ENCODE measurements around the gene ANKRD11.
"Not testable (repeated sequence)": the region's sequence is repeated elsewhere in the genome, so short reads cannot be mapped to it uniquely, and the experiment has no call there.

ANKRD11 gene

DNA sequence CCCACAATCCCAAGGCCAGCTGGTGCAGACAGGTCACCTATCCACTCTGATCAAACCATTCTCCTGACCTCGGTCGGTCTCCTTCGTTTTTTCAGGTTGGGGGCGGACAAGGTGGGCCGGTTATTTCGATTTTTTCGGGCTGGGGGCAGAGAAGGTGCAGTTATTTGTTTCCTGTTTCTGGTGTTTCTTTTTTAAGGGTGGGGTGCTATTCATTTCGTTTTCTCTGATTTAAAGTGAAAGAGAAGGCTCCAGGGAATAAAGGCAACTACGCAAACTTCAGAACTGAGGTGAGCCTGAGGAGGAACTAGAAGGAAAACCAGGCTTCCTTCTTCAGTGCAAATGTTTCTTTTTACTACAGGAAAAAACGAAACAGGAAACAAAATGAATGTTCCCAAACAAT is 64.8 kb downstream of the ANKRD11 start:
- no peak for DNase-seq

DNA sequence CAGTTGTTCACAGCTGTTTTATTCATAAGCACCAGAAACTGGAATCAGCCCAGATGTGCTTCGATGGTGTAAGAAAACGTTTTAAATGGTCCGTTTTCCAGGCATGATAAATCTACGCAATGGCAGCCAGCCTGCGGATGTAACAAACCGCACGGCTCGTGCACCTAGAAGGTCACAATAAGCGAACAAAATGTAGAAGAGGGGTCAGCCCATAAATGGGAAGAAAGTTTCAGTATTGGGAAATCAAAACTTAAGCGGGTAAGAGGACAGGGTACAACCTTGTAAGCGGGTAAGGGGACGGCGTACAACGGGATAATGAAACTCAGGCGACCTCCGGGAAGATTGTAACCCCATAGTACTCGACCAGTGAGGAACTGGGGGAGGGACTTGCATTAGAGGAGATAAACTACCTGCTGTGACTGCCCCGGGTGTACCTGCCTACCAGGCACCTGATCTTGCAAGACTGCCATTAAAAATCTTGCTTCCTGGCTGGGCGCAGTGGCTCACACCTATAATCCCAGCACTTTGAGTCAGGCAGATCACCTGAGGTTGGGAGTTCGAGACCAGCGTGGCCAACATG is 66.6 kb downstream of the ANKRD11 start:
- DNase-seq: no peak

DNA sequence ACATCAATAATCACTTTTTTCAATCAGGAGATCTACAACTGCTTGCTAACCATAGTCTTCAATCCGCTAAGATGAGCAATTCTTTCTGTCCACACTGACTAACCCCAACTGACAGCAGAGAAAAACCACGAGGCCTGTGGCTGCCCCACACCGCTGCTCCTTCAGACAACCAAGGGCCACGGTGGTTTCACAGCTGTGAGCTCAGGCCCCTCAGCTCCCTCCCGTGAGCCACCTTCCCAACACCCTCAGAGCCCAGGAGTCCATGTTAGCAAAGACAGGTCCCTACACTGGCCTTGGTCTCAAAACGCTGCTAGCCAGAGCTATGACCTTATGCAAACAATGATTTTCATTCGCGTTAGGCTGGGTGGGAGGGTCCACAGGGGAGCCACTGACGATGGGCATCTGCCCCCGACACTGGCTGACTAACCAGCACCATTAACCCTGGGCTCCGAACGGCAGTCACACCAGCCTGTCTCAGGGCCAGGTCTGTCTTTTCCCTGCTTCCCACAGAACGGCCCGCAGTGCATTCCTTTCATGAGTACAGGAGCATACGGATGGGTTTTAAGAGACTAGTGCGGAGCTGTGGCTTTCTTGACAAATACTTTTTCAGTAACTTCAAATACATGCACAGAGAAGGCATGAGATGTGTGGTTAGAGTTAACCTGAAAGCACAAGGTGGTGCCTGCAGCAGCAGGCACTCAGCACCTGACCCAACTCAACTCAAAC is 67.3 kb downstream of the ANKRD11 start:
- DNase-seq: no peak

DNA sequence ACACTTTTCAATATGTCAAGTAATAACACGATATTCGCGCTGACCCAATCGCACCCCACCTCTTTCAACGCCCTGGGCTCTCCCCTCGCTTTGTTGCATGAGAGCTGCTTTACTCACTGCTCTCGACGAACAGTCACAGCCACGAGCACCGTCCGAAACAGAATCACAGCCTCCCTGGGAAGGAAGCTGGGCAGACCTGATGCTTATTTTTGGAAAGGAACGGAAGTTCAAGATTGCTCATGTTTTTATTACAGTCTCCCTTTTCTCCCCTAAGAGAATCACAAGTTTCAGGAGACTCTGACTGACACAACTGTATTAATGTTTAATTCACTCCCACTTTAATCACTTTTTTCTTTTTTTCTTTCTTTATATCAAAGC is 67.8 kb downstream of the ANKRD11 start:
- no peak for DNase-seq

DNA sequence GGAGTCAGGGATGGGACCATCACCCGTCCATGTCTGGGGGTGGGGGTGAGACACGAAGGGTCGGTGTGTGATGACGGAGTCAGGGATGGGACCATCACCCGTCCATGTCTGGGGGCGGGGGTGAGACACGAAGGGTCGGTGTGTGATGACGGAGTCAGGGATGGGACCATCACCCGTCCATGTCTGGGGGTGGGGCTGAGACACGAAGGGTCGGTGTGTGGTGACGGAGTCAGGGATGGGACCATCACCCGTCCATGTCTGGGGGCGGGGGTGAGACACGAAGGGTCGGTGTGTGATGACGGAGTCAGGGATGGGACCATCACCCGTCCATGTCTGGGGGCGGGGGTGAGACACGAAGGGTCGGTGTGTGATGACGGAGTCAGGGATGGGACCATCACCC is 69.1 kb downstream of the ANKRD11 start:
- not testable (repeated sequence) for DNase-seq

DNA sequence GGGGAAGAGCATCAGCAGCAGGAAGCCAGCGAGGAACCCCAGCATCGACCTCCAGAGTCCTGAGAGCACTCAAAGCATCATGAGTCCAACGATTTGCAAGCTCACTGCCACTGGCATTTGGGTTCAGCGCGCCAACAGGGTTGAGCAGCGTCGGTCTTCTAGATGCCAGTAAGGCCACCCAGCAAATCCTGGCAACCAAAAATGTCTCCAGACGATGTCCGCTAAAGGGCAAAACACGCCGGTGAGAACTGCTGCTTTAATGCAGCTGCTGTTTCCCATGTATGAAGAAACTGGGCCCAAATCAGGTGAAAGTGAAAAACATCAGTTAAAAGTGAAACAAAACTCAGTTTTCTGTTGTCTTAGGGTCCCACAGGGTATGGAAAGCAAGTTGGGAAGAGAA is 70.2 kb downstream of the ANKRD11 start:
- no peak for DNase-seq

DNA sequence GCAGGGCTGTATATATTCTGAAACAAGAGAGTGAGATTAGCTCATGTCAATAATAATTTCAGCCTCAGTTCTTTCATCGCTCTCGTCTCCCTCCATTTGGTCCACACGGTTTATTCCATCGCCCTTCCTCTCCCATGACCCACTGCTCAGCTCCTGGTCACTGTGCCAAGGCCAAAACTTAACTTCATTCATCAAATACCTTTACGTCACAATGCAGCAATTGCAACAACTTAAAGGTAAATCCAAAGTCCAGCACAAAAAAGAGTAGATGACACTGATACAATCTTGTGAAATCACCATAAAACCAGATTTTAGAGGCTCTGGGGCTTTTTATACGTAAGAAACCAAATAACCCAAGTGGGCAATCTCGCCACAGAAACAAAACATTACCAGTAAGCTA is 72.0 kb downstream of the ANKRD11 start:
- DNase-seq: no peak

DNA sequence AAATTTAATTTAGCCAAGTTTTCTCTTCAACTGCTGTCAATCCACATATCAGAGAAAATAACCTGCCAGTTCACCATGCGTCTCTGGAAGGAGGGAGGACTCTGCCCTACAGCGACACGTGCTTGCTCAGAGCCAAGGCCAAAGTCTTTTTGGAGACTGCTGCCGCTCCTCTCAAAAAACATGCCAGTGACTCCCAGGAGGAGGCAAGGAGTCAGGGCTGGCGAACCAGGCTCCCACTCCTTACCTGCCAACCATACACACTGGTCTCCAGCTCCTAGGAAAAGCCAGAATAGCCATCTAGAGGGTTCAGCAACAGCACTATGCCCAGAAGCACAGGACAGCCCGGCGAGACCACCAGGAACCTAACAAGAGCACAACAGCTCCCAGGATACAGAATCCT is 73.0 kb downstream of the ANKRD11 start:
- no peak for DNase-seq

DNA sequence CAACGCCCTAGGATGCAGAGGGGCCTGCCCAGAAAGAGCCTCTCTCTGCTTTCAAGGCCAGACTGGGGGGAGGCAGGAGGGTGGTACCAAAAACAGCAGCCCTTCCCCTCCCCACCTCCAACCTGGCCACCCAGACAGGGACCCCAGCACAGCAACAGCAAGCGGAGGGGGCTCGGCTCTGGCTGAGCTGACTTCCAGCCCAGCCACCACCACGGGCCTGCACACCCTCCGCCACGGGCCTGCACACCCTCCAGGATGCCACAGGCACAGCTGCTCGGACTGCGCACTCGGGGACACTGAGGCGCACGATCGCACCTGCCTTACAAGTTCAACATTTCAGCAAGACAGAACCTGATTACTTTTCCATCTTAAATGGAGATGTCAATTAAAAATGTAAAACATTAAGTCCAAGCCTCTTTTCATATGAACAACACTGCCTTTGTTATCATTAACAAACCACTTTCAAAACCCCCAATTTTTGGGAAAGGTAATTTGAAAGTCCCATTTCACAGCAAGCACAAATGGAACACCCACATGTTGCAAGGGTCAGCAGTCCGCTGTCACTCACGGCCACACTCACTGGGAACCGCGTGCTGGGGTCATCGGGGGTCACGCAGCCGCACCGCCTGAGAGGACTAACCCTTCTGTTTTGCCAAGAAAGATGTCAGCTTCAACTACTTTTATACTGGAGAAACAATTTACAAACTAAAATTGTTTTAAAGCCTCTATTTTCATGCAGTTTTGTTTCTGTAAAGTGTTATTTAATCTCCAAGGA is 76.4 kb downstream of the ANKRD11 start:
- no peak for DNase-seq

DNA sequence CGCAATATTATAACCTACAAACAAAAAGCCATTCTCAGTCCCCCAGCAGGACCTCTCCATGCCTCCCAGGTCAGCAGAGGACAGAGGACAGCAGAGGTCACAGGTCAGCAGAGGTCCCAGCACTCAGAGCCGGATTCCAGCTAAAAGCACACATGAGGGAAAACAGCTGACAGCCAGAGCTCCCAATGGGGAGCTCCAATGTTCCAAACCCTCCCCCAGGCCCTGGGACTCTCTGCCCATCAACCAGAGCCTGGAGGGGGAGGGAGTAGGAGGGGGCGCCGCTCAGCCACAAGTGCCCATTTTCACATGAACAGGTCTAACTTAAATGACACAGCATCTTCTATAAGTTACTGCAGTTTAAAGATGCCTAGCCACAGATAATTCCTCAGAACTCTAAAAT is 77.5 kb downstream of the ANKRD11 start:
- DNase-seq: no peak

DNA sequence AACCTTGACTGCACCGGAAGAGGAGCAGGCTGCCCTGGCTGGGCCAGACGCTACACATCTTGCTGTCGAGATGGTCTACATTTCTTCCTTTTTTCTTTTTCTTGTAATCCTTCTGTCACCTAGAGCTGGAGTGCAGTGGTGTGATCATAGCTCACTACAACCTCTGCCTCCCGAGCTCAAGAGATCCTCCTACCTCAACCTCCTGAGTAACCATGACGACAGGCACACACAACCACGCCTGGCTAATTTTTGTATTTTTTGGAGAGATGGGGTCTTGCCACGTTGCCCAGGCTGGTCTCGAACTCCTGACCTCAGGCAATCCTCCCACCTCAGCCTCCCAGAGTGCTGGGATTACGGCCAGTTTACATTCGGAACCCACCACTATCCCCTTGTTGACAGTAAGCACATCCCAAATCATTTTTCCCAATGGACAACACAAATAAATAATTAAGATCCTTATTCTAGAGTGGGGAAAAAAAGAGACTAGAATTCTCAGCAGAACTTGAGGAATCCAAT is 79.0 kb downstream of the ANKRD11 start:
- DNase-seq: no peak

DNA sequence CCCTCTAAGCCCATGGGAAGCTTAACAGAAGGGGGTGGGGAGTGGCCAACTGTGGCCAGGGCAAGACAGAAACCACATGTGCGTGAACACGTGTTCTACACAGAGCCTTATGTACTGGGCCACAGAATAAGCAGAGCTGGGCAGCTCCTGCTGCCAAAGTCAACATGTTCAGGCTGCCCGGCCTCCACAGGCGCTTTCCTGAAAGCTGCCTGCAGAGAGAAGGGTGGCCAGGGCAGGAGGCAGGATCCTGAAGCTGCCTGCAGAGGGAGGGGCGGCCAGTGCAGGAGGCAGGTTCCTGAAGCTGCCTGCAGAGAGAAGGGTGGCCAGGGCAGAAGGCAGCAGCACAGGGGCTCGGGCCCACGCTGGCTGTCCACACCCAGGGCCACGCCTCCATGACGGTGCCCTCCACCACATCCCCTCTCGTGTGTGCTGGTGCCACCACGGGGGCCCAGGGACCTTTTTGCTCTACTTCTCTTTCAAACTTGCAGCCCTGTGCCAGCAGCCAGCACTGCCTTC is 79.5 kb downstream of the ANKRD11 start:
- no peak for DNase-seq

DNA sequence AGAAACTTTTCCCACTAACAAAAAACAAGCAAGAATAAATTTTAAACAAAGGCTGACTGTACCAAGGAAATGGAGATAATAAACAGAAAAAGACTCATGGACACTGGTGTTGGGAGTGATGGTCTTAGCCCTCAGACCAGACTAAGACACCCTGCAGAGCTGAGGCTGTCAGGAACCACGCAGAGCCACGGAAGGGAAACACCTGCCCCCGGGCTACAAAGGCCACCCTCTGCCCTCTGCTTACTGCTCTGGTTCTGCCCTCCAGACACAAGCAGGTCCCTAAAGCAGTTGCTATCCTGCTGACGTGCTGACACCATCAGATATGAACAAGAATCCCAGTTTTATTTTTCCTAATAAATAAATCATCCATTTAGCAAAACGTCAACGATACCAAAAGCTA is 80.0 kb downstream of the ANKRD11 start:
- no peak for DNase-seq

DNA sequence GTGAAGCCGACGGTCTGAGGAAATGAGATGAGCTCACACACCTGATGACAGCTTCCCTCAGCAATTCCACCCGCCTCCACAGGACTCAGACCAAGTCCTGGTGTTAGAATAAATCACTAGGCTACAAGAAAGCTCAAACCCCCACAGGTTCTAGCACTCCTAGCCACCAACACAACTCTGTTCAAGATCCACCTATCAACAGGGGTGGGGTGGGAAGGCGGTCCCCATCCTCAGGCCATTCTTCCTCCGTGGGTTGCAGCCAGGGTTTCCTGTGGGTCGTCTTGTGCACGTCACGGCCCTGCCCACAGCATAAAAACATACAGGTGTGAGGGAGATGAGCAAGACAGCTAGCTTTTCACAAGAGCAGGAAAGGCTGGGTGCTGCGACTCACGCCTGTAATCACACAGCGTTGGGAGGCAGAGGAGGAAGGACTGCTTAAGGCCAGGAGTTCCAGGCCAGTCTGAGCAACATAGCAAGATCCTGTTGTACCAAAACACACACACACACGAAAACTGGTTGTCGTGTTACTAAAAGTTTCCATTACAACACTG is 81.1 kb downstream of the ANKRD11 start:
- DNase-seq: no peak

DNA sequence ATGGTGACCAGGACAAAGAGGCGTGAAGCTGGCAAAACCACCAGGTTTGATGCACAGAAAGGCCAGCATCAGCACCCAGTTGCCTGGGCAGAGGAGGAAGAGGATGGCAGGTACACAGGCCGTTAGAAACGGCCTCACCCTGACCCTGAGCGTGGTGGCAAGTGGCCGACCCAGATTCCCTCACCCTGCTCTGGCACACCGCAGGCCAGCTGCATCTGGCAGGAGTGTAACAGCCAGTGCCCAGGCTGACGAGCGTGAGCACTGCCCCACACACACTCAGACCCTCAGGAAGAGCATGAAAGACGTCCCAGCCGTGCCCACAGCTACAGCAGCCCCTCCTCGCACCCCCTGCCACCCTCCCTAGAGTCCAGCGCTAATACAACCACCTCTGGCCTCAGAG is 82.0 kb downstream of the ANKRD11 start:
- no peak for DNase-seq

DNA sequence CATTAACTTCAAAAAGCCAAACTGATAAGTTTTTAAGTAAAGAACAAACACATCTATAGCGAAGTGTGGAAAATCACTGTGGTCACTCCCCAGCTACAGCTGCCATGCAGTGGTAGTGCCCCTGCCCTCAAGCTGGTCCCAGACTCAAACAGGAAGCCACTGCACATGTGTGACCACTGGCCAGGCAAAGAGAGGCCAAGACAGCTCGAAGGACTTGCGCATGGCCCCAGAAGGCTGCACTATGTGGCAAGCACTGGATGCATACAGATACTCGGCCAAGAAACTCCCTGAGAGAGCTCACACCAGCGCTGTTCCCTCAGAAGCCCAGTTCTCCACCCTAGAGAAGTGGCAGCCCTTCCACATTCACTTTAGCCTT is 82.4 kb downstream of the ANKRD11 start:
- no peak for DNase-seq

DNA sequence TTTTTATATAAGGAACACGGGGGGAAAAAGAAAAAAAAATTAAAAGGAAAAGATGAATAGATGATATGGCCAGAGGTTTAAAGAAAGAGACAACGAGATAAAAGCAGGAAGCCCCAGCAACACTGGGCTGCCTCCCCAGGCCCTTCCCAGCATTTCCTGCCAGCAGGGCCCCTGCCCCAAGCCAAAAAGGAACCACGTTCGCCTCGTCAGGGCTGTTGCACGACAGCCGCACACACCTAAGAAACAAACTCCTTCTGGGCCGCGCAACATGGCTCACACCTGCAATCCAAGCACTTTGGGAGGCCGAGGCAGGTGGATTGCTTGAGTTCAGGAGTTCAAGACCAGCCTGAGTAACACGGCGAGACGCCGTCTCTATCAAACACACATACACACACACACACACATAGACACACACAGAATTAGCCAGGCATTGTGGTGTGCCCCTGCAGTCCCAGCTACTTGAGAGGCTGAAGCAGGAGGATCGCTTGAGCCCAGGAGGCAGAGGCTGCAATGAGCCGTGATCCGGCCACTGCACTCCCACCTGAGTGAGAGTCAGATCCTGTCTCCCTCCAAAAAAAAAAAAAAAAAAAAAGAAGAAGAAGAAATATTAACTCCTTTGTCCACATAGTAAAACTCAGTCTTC is 83.0 kb downstream of the ANKRD11 start:
- DNase-seq: no peak

DNA sequence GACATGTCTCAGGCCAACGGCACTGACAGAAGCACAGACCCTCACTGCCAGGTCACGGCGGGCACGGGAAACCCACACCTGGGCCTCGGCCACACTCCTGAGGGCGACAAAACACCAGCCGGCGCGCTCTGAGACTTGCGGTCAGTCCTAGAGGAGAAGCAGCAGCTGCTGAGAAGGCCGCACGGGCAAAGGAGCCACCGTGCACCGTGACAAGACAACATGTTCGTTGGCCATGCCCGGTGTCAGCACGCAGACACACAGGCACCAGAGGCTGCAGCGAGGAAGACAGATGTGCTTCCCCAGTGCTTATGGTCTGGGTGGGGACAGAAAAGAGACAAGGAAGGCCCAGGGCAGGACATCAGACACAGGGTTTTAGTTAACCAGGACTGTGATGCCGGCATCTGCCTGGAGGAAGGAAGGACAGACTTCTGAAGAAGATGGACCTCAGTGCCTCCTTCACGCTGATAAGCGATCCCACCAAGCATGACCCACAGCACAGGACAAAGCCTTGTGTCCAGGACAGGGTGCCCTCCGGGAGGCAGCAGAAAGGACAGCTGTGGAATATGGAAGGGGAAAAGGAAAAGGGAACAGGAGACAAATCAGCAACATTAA is 84.0 kb downstream of the ANKRD11 start:
- no peak for DNase-seq

DNA sequence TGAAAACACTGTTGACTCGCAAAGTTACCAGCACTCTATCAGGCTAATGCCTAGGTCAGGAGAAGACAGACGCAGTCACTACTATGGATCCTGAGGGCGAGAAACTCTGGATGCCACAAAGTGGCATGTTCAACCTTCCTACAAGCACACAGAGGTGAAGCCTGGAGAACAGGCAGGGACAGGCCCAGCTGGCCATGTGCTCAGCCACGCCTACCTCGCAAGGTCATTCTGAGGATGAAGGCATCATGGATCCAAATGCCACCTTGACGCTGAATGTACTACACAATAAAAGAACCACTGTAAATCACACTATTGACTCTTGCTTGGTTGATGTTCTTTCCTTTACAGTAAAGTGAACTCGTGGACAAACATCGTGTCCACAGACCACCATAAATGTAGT is 85.8 kb downstream of the ANKRD11 start:
- DNase-seq: no peak

DNA sequence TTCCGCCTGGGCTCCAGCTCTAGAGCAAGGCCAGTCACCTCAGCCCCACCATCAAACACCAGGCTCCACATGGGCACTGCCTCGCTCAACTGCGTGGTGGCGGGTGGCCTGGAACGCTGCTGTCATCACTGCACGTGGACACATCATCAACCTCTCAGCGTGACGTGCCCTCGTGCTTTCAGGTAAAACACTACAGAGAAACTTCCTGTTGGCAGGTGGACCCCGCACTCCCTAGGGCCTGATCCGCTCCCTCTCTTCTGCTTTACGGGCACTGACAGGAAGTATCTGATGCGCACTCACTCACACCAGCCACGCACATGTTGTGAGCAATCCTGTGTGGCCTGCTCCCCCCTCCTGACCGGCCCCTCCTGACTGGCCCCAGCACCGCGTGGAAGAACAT is 87.4 kb downstream of the ANKRD11 start:
- DNase-seq: no peak

DNA sequence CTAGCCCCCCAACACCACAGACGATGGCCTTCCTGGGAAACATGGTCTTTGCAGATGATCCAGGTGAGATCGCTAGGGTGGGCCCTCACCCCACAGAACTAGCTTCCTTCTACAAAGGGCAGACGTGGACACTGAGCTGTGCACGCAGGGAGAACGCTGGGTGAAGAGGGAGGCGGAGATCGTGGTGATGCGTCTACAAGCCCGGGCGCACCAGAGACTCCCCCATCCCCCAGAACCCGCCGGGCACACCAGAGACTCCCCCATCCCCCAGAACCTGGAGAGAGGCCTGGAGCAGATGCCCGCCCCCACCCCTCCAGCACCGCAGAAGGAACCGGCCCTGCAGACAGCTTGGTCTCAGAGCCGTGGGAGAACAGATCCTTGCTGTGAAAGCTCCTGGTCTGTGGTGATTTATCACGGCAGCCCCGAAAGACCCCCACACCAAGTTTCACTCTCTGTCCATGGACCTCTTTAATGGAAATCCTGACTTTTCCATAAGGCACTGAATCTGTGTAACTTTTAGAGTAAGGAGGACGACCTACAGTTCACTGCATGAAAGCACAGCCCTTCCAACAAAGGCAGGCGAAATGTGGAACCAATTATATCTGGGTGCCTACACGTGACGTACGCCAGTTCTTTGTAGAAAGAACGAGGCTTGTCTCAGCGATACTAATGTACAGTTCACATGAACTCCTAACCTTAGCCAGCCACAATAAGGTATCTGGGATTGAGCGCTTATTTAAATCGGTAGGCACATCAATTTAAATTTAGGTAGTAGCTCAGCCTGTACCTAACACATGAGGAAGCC is 88.5 kb downstream of the ANKRD11 start:
- no peak for DNase-seq

DNA sequence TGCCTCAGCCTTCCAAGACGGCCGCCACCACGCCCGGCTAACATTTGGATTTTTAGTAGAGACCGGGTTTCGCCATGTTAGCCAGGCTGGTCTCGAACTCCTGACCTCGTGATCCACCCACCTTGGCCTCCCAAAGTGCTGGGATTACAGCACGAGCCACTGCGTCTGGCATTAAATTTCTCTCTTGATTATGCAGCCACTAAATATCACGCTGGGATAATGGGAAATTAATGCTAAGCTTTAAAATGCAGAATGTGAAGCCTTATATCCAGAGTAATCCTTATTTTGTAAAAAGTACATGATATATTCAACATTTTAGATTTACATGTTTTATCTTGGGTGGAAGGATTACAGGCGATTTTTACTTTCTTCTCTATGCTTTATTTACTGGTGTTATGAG is 89.2 kb downstream of the ANKRD11 start:
- DNase-seq: no peak

Data from 8988T (cell line).